Fibroblast of skin of left biceps (primary cell): Measurements from ENCODE around the gene ZNF106.

Experiments
- DNase-seq, 2 experiments: peaks; one replicate each; pipeline ENCODE4 v3.0.0-alpha.2; 2013; ENCODE audit warnings: low read depth in 2 of 2

ZNF106 gene

GRCh38 chr15:42490671-42491538 lies at the start of gene ZNF106:
Gene ZNF106, minus strand, starts transcription at chr15:42491141. Its CDS starts 18,852 bp downstream, at chr15:42472289.
- peak; percentile 85 to 86 for DNase-seq

GRCh38 chr15:42533246-42533645 lies 42.3 kb upstream of the ZNF106 start:
- no peak for DNase-seq

GRCh38 chr15:42528970-42529369 lies 38.0 kb upstream of the ZNF106 start:
- no peak for DNase-seq

- DNase-seq = no peak
These were observed 32.4 kb upstream of the ZNF106 start for GRCh38 chr15:42523331-42523730.

GRCh38 chr15:42511007-42511391 lies 20.1 kb upstream of the ZNF106 start:
- DNase-seq = peak in 1 of 2 experiments; percentile 8

GRCh38 chr15:42510258-42511006 lies 19.5 kb upstream of the ZNF106 start:
- no peak for DNase-seq

- no peak for DNase-seq
These were observed 17.3 kb upstream of the ZNF106 start for GRCh38 chr15:42508263-42508690.

GRCh38 chr15:42507514-42507913 lies 16.6 kb upstream of the ZNF106 start:
- no peak for DNase-seq

GRCh38 chr15:42504631-42505030 lies 13.7 kb upstream of the ZNF106 start:
- DNase-seq = no peak

- DNase-seq = no peak
These were observed 12.9 kb upstream of the ZNF106 start for GRCh38 chr15:42503825-42504224.

- DNase-seq = no peak
These were observed 11.5 kb upstream of the ZNF106 start for GRCh38 chr15:42502477-42502876.

GRCh38 chr15:42499858-42500609 lies 9.1 kb upstream of the ZNF106 start:
- no peak for DNase-seq

GRCh38 chr15:42498212-42499068 lies 7.5 kb upstream of the ZNF106 start:
- no peak for DNase-seq

- DNase-seq = peak; percentile 87
These were observed 4.6 kb upstream of the ZNF106 start, which contains the start of gene SNAP23 for GRCh38 chr15:42495361-42496212. Gene SNAP23, plus strand, starts transcription at chr15:42495634. Its CDS starts 16,213 bp downstream, at chr15:42511847.

GRCh38 chr15:42494998-42495360 lies 4.0 kb upstream of the ZNF106 start:
- peak in 1 of 2 experiments; percentile 41 for DNase-seq

- DNase-seq = no peak
These were observed 2.7 kb upstream of the ZNF106 start for GRCh38 chr15:42493679-42494078.

GRCh38 chr15:42491539-42492225 lies 741 bp upstream of the ZNF106 start:
- DNase-seq = no peak

- DNase-seq = no peak
These were observed 660 bp downstream of the ZNF106 start for GRCh38 chr15:42490291-42490670.

- DNase-seq = no peak
These were observed 7.3 kb downstream of the ZNF106 start for GRCh38 chr15:42483677-42484076.

- no peak for DNase-seq
These were observed 8.2 kb downstream of the ZNF106 start for GRCh38 chr15:42482701-42483100.
